Hematopoietic multipotent progenitor cell treated with erythropoietin and hydrocortisone succinate and interleukin-3 and kit ligand, for 15 days (in vitro differentiated cells): ENCODE data around the gene EPS8.

Experiments
- DNase-seq: peaks from one replicate; pipeline ENCODE4 v3.0.0-alpha.2; 2015; ENCODE audit warnings: low spot score

EPS8 gene

GRCh38 chr12:15789220-15790171 lies at the start of gene EPS8:
Gene EPS8 (minus strand): TSS chr12:15789388. CDS start chr12:15682951, 106,437 bp downstream.
- DNase-seq = peak; percentile 81

GRCh38 chr12:15837141-15837790 lies 48.1 kb upstream of the EPS8 start:
- no peak for DNase-seq

- DNase-seq = no peak
These were observed 45.4 kb upstream of the EPS8 start for GRCh38 chr12:15834575-15834974.

- DNase-seq = no peak
These were observed 42.3 kb upstream of the EPS8 start for GRCh38 chr12:15831315-15831978.

- no peak for DNase-seq
These were observed 41.4 kb upstream of the EPS8 start for GRCh38 chr12:15830538-15830937.

GRCh38 chr12:15829949-15830348 lies 40.8 kb upstream of the EPS8 start:
- DNase-seq = no peak

- no peak for DNase-seq
These were observed 40.1 kb upstream of the EPS8 start for GRCh38 chr12:15829255-15829654.

- DNase-seq = no peak
These were observed 37.9 kb upstream of the EPS8 start for GRCh38 chr12:15827136-15827535.

- DNase-seq = no peak
These were observed 35.3 kb upstream of the EPS8 start for GRCh38 chr12:15824516-15824915.

- no peak for DNase-seq
These were observed 34.4 kb upstream of the EPS8 start for GRCh38 chr12:15823360-15824128.

GRCh38 chr12:15819644-15820437 lies 30.7 kb upstream of the EPS8 start:
- no peak for DNase-seq

GRCh38 chr12:15818418-15818817 lies 29.2 kb upstream of the EPS8 start:
- DNase-seq = no peak

- DNase-seq = no peak
These were observed 26.5 kb upstream of the EPS8 start for GRCh38 chr12:15815730-15816129.

GRCh38 chr12:15811214-15812127 lies 22.3 kb upstream of the EPS8 start:
- DNase-seq = no peak

- no peak for DNase-seq
These were observed 19.5 kb upstream of the EPS8 start for GRCh38 chr12:15808652-15809051.

GRCh38 chr12:15808250-15808649 lies 19.1 kb upstream of the EPS8 start:
- no peak for DNase-seq

- DNase-seq = no peak
These were observed 17.6 kb upstream of the EPS8 start for GRCh38 chr12:15806826-15807225.

- no peak for DNase-seq
These were observed 12.9 kb upstream of the EPS8 start for GRCh38 chr12:15801770-15802744.

- DNase-seq = no peak
These were observed 11.1 kb upstream of the EPS8 start for GRCh38 chr12:15800278-15800677.
